SKM-1 treated with dmso at 0.1 percent for 144 hours (cell line): ENCODE data around the gene JUP.
A peak's percentile ranks its signal among the peaks of the same experiment; 100 is the strongest.

Experiments
- DNase-seq: peaks from one replicate; lab custom pipeline; 2025; ENCODE audit not compliant: unreplicated experiment; lab: John Stamatoyannopoulos, UW

JUP gene

GRCh38 chr17:41724476-41725050 lies 61.9 kb downstream of the JUP start:
- DNase-seq = no peak

- no peak for DNase-seq
Observed at GRCh38 chr17:41723801-41724475, 62.6 kb downstream of the JUP start.

- DNase-seq = no peak
Observed at GRCh38 chr17:41722231-41722630, 64.3 kb downstream of the JUP start.

GRCh38 chr17:41718287-41718645 lies 68.2 kb downstream of the JUP start:
- DNase-seq = no peak

- DNase-seq = peak; percentile 11
Observed at GRCh38 chr17:41717408-41718286, 68.9 kb downstream of the JUP start.

- no peak for DNase-seq
Observed at GRCh38 chr17:41711669-41712400, 74.7 kb downstream of the JUP start, which contains the start of gene GAST. GAST (plus strand) TSS chr17:41712331; CDS start chr17:41715437, 3,106 bp downstream.

- no peak for DNase-seq
Observed at GRCh38 chr17:41710472-41711090, 75.9 kb downstream of the JUP start.

GRCh38 chr17:41707803-41708669 lies 78.5 kb downstream of the JUP start:
- DNase-seq = no peak

GRCh38 chr17:41705271-41705991 lies 81.1 kb downstream of the JUP start:
- no peak for DNase-seq
